ENCODE results near the gene HDAC4. TPM values are rescaled to one million over a fixed set of nuclear protein-coding genes. Genes with fewer than 3 reads are reported as not detected.

The HDAC4 gene
- total and polyA plus RNA-seq, 2 of the 8 experiments (the other 6 are each of a cell fraction or from before 2014, with no cell fraction given): 15.4 to 31.5 TPM

DNA sequence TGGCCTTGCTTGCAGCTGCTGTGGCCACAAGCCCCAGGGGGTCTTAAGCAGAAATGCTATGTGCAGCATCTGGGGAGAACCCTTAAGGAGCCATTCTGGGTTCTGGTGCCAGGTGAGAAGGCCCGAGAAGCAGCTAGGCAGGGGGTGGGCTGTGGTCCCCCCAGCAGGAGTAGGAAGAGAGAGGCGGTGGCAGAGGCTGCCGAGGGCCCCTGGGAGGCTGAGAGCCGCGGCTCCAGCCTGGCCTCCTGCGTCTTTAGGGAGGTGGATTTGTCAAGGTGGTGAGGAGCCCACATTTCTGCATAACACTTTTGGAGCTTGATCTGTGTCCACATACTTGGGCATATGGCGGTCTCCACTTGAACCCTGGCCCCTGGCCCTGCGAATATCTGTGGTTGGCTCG lies 356.5 kb downstream of the HDAC4 start:
- no peak overlapping the region for H3K4me2 ChIP-seq (ENCODE audit: insufficient read depth in 1 of 2, low read depth in 2 of 2, low read length in 2 of 2)
- H3K14ac ChIP-seq (ENCODE audit: insufficient read length): no peak overlapping the region
- FAIRE-seq (no peak), DNase-seq (ENCODE audit: low read depth in 1 of 2, low spot score in 2 of 2) (no peak)
- ChIA-PET POLR2A (ENCODE audit: partially characterized antibody) (no interaction called here), CTCF (ENCODE audit: partially characterized antibody) (no interaction called here)
- no peaks in the 10 kb centered on the region for H3K27me3 ChIP-seq (replicated peaks in 1 of 4; ENCODE audit: control insufficient read depth in 3 of 4, extremely low read depth in 1 of 4, insufficient read depth in 3 of 4, low read length in 3 of 4)
- H2AK5ac ChIP-seq (ENCODE audit: low read depth, low read length): no peak overlapping the region
- no peaks in the 10 kb centered on the region for H3K79me2 ChIP-seq (ENCODE audit: control insufficient read depth in 1 of 2, insufficient read depth in 2 of 2, low read length in 2 of 2)
- H3K36me3 ChIP-seq (ENCODE audit: control insufficient read depth in 2 of 4, insufficient read depth in 4 of 4, low read length in 3 of 4): no peaks in the 10 kb centered on the region
- H3K27ac ChIP-seq (ENCODE audit: low read depth, low read length): no peak overlapping the region
- no peak overlapping the region for H2BK120ac ChIP-seq (replicated peaks; ENCODE audit: low read depth, low read length)
- H3K23ac ChIP-seq (ENCODE audit: insufficient read length): no peak overlapping the region
- no peak overlapping the region for H3K9ac ChIP-seq (replicated peaks in 1 of 4; ENCODE audit: extremely low read depth in 1 of 4, low read depth in 3 of 4, low read length in 3 of 4)
- no peak overlapping the region for H2BK20ac ChIP-seq (ENCODE audit: low read length)
- H4K20me1 ChIP-seq (replicated peaks in 1 of 2; ENCODE audit: control insufficient read depth in 1 of 2, insufficient read depth in 2 of 2, low read length in 2 of 2): no peaks in the 10 kb centered on the region
- no peak overlapping the region for H4K5ac ChIP-seq (ENCODE audit: insufficient read length, low read depth, low read length)
- H3K4ac ChIP-seq (replicated peaks; ENCODE audit: insufficient read length, low read depth, low read length): no peak overlapping the region
- H2BK15ac ChIP-seq (ENCODE audit: low read length): no peak overlapping the region
- H2BK5ac ChIP-seq (ENCODE audit: low read depth, low read length): no peak overlapping the region
- no peak overlapping the region for H4K8ac ChIP-seq (ENCODE audit: extremely low read depth, insufficient read depth, low read length)
- no peaks in the 10 kb centered on the region for H3K4me1 ChIP-seq (replicated peaks in 1 of 4; ENCODE audit: control insufficient read depth in 3 of 4, insufficient read depth in 4 of 4, low read length in 3 of 4)
- H2AFZ ChIP-seq (ENCODE audit: low read length): no peak overlapping the region
- H3K4me3 ChIP-seq (ENCODE audit: extremely low read depth in 1 of 4, insufficient read depth in 2 of 4, low read depth in 3 of 4, low read length in 4 of 4): no peak overlapping the region
- H3K18ac ChIP-seq (ENCODE audit: extremely low read depth, low read length): no peak overlapping the region
- no peaks in the 10 kb centered on the region for H3K9me3 ChIP-seq (ENCODE audit: insufficient read depth in 2 of 2, low read depth in 1 of 2, low read length in 1 of 2)
- no peak for TF ChIP-seq POU5F1 (IDR thresholded peaks at IDR 0.05; ENCODE audit: low read depth, low read length)
- no peak for TF ChIP-seq EZH2 (IDR thresholded peaks at IDR 0.05; ENCODE audit: low read depth, low read length, severe bottlenecking)
- no peak for TF ChIP-seq TAF1 (IDR thresholded peaks at IDR 0.05; ENCODE audit: low read depth, low read length)
- TF ChIP-seq CEBPB (IDR thresholded peaks at IDR 0.05; ENCODE audit: low read depth, low read length): no peak
- no peaks in the 10 kb centered on the region for H3K79me1 ChIP-seq (ENCODE audit: low read depth, low read length)
- no peaks in the 10 kb centered on the region for H3K23me2 ChIP-seq (ENCODE audit: low read depth, low read length)
- no peak overlapping the region for H3K56ac ChIP-seq (replicated peaks; ENCODE audit: insufficient read length, low read depth, low read length)
- 87% methylated on average over 8 of the region's 9 CpGs; no CpG with 5 or more reads in 1 of the 2 experiments for WGBS, 2 experiments (ENCODE audit: extremely low coverage in 1 of 2, insufficient coverage in 1 of 2, insufficient read length in 1 of 2, insufficient replicate concordance in 2 of 2, low coverage in 1 of 2, low lambda C conversion rate in 2 of 2, missing lambda C conversion rate in 1 of 2)
- no peak overlapping the region for H2BK12ac ChIP-seq (ENCODE audit: low read depth, low read length)
- no peak overlapping the region for H4K91ac ChIP-seq (replicated peaks; ENCODE audit: insufficient read length, low read length)

All from H1 (cell line).